Measurements from ENCODE around the gene OSBPL5. TPM values are rescaled to one million over a fixed set of nuclear protein-coding genes. Genes with fewer than 3 reads are reported as not detected.
A peak's percentile ranks its signal among the peaks of the same experiment; 100 is the strongest.

OSBPL5 gene
- total and polyA plus RNA-seq, 9 of the 15 experiments (the other 6 are each of a cell fraction or from before 2014, with no cell fraction given): 0.06 to 14.8 (median 3.2) TPM

- no peak for TF ChIP-seq MYBL2 (IDR thresholded peaks at IDR 0.05; ENCODE audit: low read depth)
- no peak for TF ChIP-seq MYBL2 (CRISPR knock-in tag; IDR thresholded peaks at IDR 0.05; ENCODE audit: borderline replicate concordance)
- no peak for TF ChIP-seq NBN (IDR thresholded peaks at IDR 0.05; ENCODE audit: low read depth)
- no peak for TF ChIP-seq U2AF2 (optimal IDR thresholded peaks at IDR 0.05; ENCODE audit: low read depth, low read length)
- no peak; a peak in 1 of 4 replicates for TF ChIP-seq KDM1A (IDR thresholded peaks at IDR 0.05)
- TF ChIP-seq HCFC1 (IDR thresholded peaks at IDR 0.05; ENCODE audit: low read depth, low read length): no peak
- TF ChIP-seq SNIP1 (IDR thresholded peaks at IDR 0.05; ENCODE audit: low read depth): no peak
Observed at GRCh38 chr11:3174387-3174786, 9.3 kb upstream of the OSBPL5 start (continued).

- POLR2A ChIA-PET: no interaction called here
- Histone ChIP-seq H3K27ac (ENCODE audit: extremely low read depth, low read depth, low read length) (no peak overlapping the region), H3K27me3 (ENCODE audit: control insufficient read depth in 2 of 2, insufficient read depth in 2 of 2, low read length in 2 of 2) (no peaks in the 10 kb centered on the region; a peak in 1 of 5 replicates), H3K4me1 (replicated peaks in 1 of 2; ENCODE audit: control insufficient read depth in 2 of 2, insufficient read depth in 2 of 2, low read length in 2 of 2) (peaks cover 15 to 22% of the 10 kb centered on the region in 2 experiments), H3K4me3 (no peak overlapping the region), H3K9me3 (replicated peaks; ENCODE audit: control insufficient read depth, insufficient read depth, low read depth, low read length) (peaks cover 15% of the 10 kb centered on the region), H4K20me1 (replicated peaks; ENCODE audit: control insufficient read depth, insufficient read depth, low read length) (no peaks in the 10 kb centered on the region; the same call in 1 of the 2 replicates), H3K9ac (ENCODE audit: insufficient read depth in 1 of 2, low read depth in 2 of 2, low read length in 2 of 2) (no peak overlapping the region), H3K4me2 (ENCODE audit: insufficient read depth, low read length) (no peak overlapping the region), H2AFZ (ENCODE audit: low read depth, low read length) (no peak overlapping the region), H3K36me3 (ENCODE audit: control insufficient read depth, insufficient read depth, low read length) (no peaks in the 10 kb centered on the region), H3K9me1 (ENCODE audit: control insufficient read depth, insufficient read depth, low read length) (no peaks in the 10 kb centered on the region), H3K79me2 (ENCODE audit: control insufficient read depth, insufficient read depth, low read length) (no peaks in the 10 kb centered on the region)
- BruUV-seq (replicated peaks): no TSS peak
- intact Hi-C loops (cut with micrococcal nuclease) (no loop called here), in situ Hi-C loops (cut with MboI) (no loop called here)
- FAIRE-seq: no peak
- TF ChIP-seq, protein P1, sequence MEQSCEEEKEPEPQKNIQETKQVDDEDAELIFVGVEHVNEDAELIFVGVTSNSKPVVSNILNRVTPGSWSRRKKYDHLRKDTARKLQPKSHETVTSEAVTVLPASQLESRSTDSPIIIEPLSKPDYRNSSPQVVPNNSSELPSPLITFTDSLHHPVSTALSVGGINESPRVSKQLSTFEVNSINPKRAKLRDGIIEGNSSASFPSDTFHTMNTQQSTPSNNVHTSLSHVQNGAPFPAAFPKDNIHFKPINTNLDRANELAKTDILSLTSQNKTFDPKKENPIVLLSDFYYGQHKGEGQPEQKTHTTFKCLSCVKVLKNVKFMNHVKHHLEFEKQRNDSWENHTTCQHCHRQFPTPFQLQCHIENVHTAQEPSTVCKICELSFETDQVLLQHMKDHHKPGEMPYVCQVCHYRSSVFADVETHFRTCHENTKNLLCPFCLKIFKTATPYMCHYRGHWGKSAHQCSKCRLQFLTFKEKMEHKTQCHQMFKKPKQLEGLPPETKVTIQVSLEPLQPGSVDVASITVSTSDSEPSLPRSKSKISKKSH (CRISPR knock-in tag; IDR thresholded peaks at IDR 0.05): no peak
- peak; percentile 59 for TF ChIP-seq EHMT2 (IDR thresholded peaks at IDR 0.05)
- no peak for TF ChIP-seq ILK (tag; IDR thresholded peaks at IDR 0.05; ENCODE audit: borderline replicate concordance, low read depth)
- no peak for TF ChIP-seq TRIM24 (IDR thresholded peaks at IDR 0.05)
- TF ChIP-seq ARID3A (IDR thresholded peaks at IDR 0.05; ENCODE audit: borderline replicate concordance, low read depth, low read length): no peak
- TF ChIP-seq RREB1 (CRISPR knock-in tag; IDR thresholded peaks at IDR 0.05): no peak
- 0 out of 2 replicates have a peak, but pooled peaks have one; percentile 19 for TF ChIP-seq MCM3 (IDR thresholded peaks at IDR 0.05)
- no peak for TF ChIP-seq BDP1 (IDR thresholded peaks at IDR 0.05; ENCODE audit: insufficient read depth, insufficient read length)
- CTCF ChIA-PET (ENCODE audit: low intra/inter-chr PET ratio): no interaction called here
- DNase-seq (ENCODE audit: extremely low read depth in 1 of 4, low spot score in 3 of 4): no peak
- no peak for ATAC-seq
- WGBS (ENCODE audit: insufficient coverage, low coverage, missing lambda C conversion rate): 0% methylated on average over 2 of the region's 2 CpGs
Observed at GRCh38 chr11:3173795-3174194, 8.7 kb upstream of the OSBPL5 start.
